Ovary (tissue), 3 donors: Measurements from ENCODE around the gene VPS35L.

ENCODE experiments used
- EP300 ChIP-seq: sonication (generic); formaldehyde crosslinking; IDR thresholded peaks from one replicate; pipeline ENCODE4 v1.6.1; 2017; ENCODE audit warnings: antibody characterized with exemption
- POLR2A ChIP-seq: fragments of 450-650 bp; IDR thresholded peaks from one replicate; pipeline ENCODE4 v1.6.1; 2017; ENCODE audit warnings: antibody characterized with exemption, mild to moderate bottlenecking, moderate library complexity
- TF ChIP-seq, protein P1 (sequence below), 3 donors: fragments of 450-650 bp in 2 of 3; fragments of 200-600 bp in 1 of 3; IDR thresholded peaks; one replicate each; pipeline versions ENCODE4 v1.5.1 to v1.8.0; 2016 to 2022; ENCODE audit warnings: antibody characterized with exemption in 3 of 3, mild to moderate bottlenecking in 1 of 3
- donor health status: DM: no; HTN: no; CAD: no.

DNA sequence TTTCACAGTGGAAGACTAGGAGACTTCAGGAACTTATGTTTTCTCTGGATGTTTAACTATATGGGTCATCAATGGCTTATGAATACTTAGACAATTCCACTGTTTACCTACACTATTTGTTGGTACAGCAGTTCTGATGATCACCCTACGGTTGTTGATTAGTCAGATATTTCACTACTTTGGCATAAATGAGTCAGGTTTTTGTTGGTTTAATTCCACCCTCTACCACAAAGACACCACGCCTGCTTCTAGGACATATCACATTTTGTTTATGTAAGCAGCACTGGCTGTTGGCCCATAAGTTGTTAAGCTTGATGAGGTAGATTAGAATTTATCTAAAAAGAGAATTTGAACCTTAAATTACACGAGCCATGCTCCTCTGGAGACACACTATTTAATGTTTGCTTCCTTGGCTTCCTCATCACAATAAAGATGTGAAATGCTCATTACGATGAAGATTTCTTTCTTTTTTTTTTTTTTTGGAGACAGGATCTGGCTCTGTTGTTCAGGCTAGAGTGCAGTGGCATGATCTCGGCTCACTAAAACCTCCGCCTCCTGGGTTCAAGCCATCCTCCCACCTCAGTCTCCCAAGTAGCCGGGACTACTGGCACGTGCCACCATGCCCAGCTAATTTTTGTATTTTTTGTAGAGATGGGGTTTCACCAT is 37.9 kb upstream of the VPS35L start:
- TF ChIP-seq, protein P1, sequence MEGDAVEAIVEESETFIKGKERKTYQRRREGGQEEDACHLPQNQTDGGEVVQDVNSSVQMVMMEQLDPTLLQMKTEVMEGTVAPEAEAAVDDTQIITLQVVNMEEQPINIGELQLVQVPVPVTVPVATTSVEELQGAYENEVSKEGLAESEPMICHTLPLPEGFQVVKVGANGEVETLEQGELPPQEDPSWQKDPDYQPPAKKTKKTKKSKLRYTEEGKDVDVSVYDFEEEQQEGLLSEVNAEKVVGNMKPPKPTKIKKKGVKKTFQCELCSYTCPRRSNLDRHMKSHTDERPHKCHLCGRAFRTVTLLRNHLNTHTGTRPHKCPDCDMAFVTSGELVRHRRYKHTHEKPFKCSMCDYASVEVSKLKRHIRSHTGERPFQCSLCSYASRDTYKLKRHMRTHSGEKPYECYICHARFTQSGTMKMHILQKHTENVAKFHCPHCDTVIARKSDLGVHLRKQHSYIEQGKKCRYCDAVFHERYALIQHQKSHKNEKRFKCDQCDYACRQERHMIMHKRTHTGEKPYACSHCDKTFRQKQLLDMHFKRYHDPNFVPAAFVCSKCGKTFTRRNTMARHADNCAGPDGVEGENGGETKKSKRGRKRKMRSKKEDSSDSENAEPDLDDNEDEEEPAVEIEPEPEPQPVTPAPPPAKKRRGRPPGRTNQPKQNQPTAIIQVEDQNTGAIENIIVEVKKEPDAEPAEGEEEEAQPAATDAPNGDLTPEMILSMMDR (IDR thresholded peaks at IDR 0.05) = no peak
- TF ChIP-seq EP300 (no peak), POLR2A (no peak)
